ENCODE results near the gene PTCH1.

PTCH1 gene

DNA sequence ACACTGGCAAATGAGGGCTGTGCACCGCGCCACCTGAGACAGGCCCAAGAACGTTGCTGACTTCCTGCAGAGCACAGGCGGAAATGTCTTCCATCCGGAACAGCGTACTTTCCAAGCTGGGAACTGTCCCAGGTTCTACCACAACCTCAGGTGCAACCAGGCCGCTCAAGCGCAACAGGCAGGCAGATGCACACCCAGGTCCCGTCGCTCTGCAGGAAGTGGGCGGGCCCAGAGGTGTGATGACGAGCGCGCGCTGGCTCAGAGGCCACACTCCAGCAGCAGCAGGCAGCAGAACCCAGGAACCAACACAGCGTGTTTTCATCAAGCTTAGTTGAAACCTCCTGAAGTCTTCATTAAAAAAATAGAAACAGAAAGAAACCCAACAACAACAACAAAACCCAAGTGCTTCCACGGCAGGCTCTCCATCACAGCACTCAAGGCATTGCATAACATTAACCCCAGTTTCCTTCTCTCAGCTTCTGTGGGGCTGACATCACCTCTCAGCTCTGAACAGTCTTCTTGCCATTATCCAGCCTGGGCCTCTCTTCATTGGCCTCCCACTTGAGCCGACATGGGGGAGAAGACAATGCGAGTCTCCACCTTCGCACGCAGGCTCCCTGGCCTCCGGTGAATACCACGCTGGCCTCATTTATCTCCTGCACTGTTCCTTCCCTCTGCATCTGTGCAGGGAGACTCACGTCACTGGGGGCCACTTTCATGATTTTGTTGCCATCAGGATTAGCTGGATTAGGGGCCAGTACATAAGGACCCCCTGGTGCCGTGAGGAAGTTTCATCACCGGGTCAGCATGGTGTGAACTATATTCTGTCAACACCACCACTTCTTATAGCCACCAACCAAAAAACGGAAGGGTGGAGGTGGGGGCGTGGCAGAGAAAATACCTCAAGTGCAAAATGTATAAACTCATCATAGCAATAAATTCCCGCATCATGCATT, 22.1 kb downstream of the PTCH1 start:
- DNase-seq (ENCODE audit: low read depth in 2 of 2) = no peak
- no peak overlapping the region for H3K4me3 ChIP-seq (replicated peaks in 1 of 2; ENCODE audit: low read depth in 2 of 2, low read length in 2 of 2)
- TF ChIP-seq, protein P1, sequence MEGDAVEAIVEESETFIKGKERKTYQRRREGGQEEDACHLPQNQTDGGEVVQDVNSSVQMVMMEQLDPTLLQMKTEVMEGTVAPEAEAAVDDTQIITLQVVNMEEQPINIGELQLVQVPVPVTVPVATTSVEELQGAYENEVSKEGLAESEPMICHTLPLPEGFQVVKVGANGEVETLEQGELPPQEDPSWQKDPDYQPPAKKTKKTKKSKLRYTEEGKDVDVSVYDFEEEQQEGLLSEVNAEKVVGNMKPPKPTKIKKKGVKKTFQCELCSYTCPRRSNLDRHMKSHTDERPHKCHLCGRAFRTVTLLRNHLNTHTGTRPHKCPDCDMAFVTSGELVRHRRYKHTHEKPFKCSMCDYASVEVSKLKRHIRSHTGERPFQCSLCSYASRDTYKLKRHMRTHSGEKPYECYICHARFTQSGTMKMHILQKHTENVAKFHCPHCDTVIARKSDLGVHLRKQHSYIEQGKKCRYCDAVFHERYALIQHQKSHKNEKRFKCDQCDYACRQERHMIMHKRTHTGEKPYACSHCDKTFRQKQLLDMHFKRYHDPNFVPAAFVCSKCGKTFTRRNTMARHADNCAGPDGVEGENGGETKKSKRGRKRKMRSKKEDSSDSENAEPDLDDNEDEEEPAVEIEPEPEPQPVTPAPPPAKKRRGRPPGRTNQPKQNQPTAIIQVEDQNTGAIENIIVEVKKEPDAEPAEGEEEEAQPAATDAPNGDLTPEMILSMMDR (IDR thresholded peaks at IDR 0.05; ENCODE audit: low read depth, low read length) = no peak

GRCh38 chr9:95494022-95494415, 22.8 kb downstream of the PTCH1 start:
- TF ChIP-seq, protein P1 (IDR thresholded peaks at IDR 0.05; ENCODE audit: low read depth, low read length) = no peak
- no peak for DNase-seq (ENCODE audit: low read depth in 2 of 2)
- H3K4me3 ChIP-seq (replicated peaks in 1 of 2; ENCODE audit: low read depth in 2 of 2, low read length in 2 of 2) = no peak overlapping the region

DNA sequence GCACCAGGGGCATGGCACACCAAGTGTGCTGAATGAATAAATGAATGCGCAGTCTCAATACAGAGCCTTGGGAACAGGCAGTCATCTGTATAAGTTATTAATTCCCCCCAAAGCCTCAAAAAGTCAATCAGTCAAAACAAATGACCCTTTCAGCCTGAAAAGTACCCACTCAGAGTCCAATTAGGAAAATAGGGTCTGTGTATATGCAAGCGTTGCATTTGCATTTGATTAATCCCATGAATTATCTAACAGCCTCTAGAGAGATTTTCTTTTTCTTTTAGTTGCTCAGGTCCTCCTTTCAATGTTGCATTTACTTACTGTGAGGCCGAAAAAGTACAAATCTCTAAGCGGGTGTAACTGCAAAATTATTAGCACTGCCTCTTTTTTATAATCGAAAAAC, 23.4 kb downstream of the PTCH1 start:
- no peak overlapping the region for H3K4me3 ChIP-seq (replicated peaks in 1 of 2; ENCODE audit: low read depth in 2 of 2, low read length in 2 of 2)
- TF ChIP-seq, protein P1 (IDR thresholded peaks at IDR 0.05; ENCODE audit: low read depth, low read length) = no peak
- DNase-seq (ENCODE audit: low read depth in 2 of 2) = no peak

DNA sequence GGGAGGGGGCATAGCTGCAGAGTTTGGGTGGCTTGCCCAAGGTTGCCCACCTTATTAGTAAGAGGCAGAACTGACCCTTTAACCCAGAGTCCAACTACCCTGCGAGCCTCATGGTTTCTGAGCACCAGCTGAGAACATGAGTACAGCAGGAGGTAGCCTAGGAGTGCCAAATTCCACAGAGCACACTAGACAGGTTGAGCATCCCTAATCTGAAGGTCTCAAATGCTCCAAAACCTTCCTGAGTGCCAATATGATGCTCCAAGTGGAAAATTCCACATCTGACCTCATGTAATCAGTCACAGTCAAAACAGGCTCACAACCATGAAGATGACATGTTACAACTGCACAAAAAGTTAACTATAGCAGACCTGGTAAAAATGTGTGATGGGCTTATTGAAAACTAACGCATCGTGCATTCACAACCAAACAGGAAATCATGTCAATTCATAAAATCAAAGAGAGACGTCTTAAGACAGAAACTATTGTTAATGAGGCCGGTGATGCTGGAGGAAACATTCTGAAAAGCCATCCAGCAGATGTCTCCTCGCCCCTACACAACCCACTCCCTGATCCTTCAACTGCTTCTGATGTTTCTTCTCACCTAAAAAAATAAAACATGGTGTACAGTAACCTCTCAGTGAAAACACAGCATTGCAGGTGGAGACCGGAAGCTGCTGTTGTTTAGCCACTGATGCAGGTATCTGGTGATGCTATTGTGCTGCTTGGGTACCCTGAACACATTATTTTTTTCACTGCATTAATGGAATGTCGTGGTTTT, 25.0 kb downstream of the PTCH1 start:
- H3K4me3 ChIP-seq (replicated peaks in 1 of 2; ENCODE audit: low read depth in 2 of 2, low read length in 2 of 2) = no peak overlapping the region
- TF ChIP-seq, protein P1 (IDR thresholded peaks at IDR 0.05; ENCODE audit: low read depth, low read length) = no peak
- DNase-seq (ENCODE audit: low read depth in 2 of 2) = no peak

GRCh38 chr9:95488954-95489353, 27.8 kb downstream of the PTCH1 start:
- DNase-seq (ENCODE audit: low read depth in 2 of 2) = no peak
- TF ChIP-seq, protein P1 (IDR thresholded peaks at IDR 0.05; ENCODE audit: low read depth, low read length) = no peak
- no peak overlapping the region for H3K4me3 ChIP-seq (replicated peaks in 1 of 2; ENCODE audit: low read depth in 2 of 2, low read length in 2 of 2)

GRCh38 chr9:95486318-95486717, 30.5 kb downstream of the PTCH1 start:
- H3K4me3 ChIP-seq (replicated peaks in 1 of 2; ENCODE audit: low read depth in 2 of 2, low read length in 2 of 2) = no peak overlapping the region
- TF ChIP-seq, protein P1 (IDR thresholded peaks at IDR 0.05; ENCODE audit: low read depth, low read length) = no peak
- no peak for DNase-seq (ENCODE audit: low read depth in 2 of 2)
